Right lobe of liver (tissue), 6 donors: ENCODE measurements around the gene RNF25. TPM values are rescaled to one million over a fixed set of nuclear protein-coding genes. Genes with fewer than 3 reads are reported as not detected.
A peak's percentile ranks its signal among the peaks of the same experiment; 100 is the strongest.

Experiments used
- ATAC-seq, 4 donors: fragments of 200-7000 bp; cut with Tn5 transposase; one replicate each; pipeline ENCODE4 v1.9.1; 2020; ENCODE audit warnings: mild to moderate bottlenecking in 4 of 4, moderate library complexity in 4 of 4
- DNase-seq, 3 donors: peaks; one replicate each; pipeline ENCODE4 v3.0.0-alpha.2; 2020
- H3K27ac ChIP-seq, 3 donors: fragments of 200-600 bp; one replicate each; pipeline ENCODE4 v1.8.0; 2022
- H3K27me3 ChIP-seq, 2 donors: fragments of 200-600 bp; one replicate each; pipeline ENCODE4 v1.8.0; 2022
- H3K36me3 ChIP-seq, 4 donors: fragments of 200-600 bp; sonication (generic) in 1 of 4; one replicate each; pipeline versions ENCODE4 v1.5.1 to v1.8.0; 2017 to 2022; ENCODE audit warnings: control low read depth in 1 of 4
- H3K4me1 ChIP-seq, 4 donors: fragments of 200-600 bp; sonication (generic) in 1 of 4; one replicate each; pipeline versions ENCODE4 v1.5.1 to v1.8.0; 2017 to 2022; ENCODE audit warnings: control low read depth in 1 of 4
- H3K4me3 ChIP-seq, 3 donors: fragments of 200-600 bp; one replicate each; pipeline ENCODE4 v1.8.0; 2022
- H3K9me3 ChIP-seq, 4 donors: fragments of 200-600 bp; sonication (generic) in 1 of 4; one replicate each; pipeline versions ENCODE4 v1.5.1 to v1.8.0; 2017 to 2022; ENCODE audit warnings: control low read depth in 1 of 4
- CTCF ChIP-seq, 4 donors: fragments of 200-600 bp in 3 of 4; fragments of 450-650 bp in 1 of 4; IDR thresholded peaks; one replicate each; pipeline versions ENCODE4 v1.5.1 to v1.8.0; 2016 to 2022; ENCODE audit warnings: antibody characterized with exemption in 4 of 4, mild to moderate bottlenecking in 2 of 4
- POLR2A ChIP-seq: fragments of 450-650 bp; IDR thresholded peaks from one replicate; pipeline ENCODE4 v1.6.1; 2017; ENCODE audit warnings: antibody characterized with exemption, mild to moderate bottlenecking
- WGBS: methylation state at CpG from one replicate; pipeline ENCODE4 v1.1.6; 2018; ENCODE audit warnings: low coverage, low lambda C conversion rate; ENCODE audit not compliant: insufficient coverage; ENCODE audit errors: missing lambda C conversion rate; 5-methylcytosine and 5-hydroxymethylcytosine counted together
- intact Hi-C, 2 donors: fragments of 100-400 bp; cut with DNase I; formaldehyde crosslinking; loops; one replicate each; pipeline versions ENCODE4 v1.11.2 to v1.14.1; 2022
- total RNA-seq, 6 experiments: library from RNA; depleted of rRNA in 2 of 6; stranded (reverse); fragments of >200 nt in 2 of 6; fragmentation: NEBNext Ultra II Directional in 3 of 6; extraction: Animal tissue kit (Norgen Biotek cat#: 25700) in 3 of 6; gene quantifications; one replicate each; pipeline versions ENCODE4 v1.1.0 to v1.2.4, GENCODE V29; 2016 to 2023
- donor health status: DM: no; HTN: yes; CAD: no.
- donor health status: DM: no; HTN: no; CAD: no.
- donor health status: DM: no; HTN: no; CAD: no.
- donor health status: DM: no; HTN: yes; CAD: no.
- donor health status: DM: no; HTN: yes; CAD: no.

Gene RNF25
- total RNA-seq, 6 experiments from 2014 or later: 7.7 to 11.1 (median 9.1) TPM

GRCh38 chr2:218623366-218623705 is 48.5 kb downstream of the RNF25 start:
- no peak overlapping the region for H3K27ac ChIP-seq
- no peak for DNase-seq
- 38% methylated on average over 3 of the region's 3 CpGs for WGBS
- H3K4me3 ChIP-seq: no peak overlapping the region
- H3K9me3 ChIP-seq: no peaks in the 10 kb centered on the region
- H3K36me3 ChIP-seq: no peaks in the 10 kb centered on the region
- no peak for ATAC-seq
- TF ChIP-seq CTCF (IDR thresholded peaks at IDR 0.05) (no peak), POLR2A (no peak)
- H3K4me1 ChIP-seq: peaks cover 0 to 5% (median 0%) of the 10 kb centered on the region in 4 donors
- no peaks in the 10 kb centered on the region for H3K27me3 ChIP-seq
- intact Hi-C loops: no loop called here

- H3K27me3 ChIP-seq: no peaks in the 10 kb centered on the region
- no peak overlapping the region for H3K4me3 ChIP-seq
- H3K9me3 ChIP-seq: no peaks in the 10 kb centered on the region
- H3K27ac ChIP-seq: no peak overlapping the region
- WGBS: 49% methylated on average over 7 of the region's 7 CpGs
- ATAC-seq (peak in 3 of 4 donors; percentile 45 to 60 (median 46)), DNase-seq (no peak)
- H3K4me1 ChIP-seq: peaks cover 0 to 5% (median 0%) of the 10 kb centered on the region in 4 donors
- intact Hi-C loops: no loop called here
- TF ChIP-seq CTCF (IDR thresholded peaks at IDR 0.05) (no peak), POLR2A (no peak)
- no peaks in the 10 kb centered on the region for H3K36me3 ChIP-seq
Observed at GRCh38 chr2:218622606-218623365, 49.0 kb downstream of the RNF25 start.

- Histone ChIP-seq H3K4me1 (peaks cover 0 to 5% (median 0%) of the 10 kb centered on the region in 4 donors), H3K27ac (no peak overlapping the region), H3K27me3 (no peaks in the 10 kb centered on the region), H3K9me3 (no peaks in the 10 kb centered on the region), H3K36me3 (no peaks in the 10 kb centered on the region), H3K4me3 (no peak overlapping the region)
- intact Hi-C loops: no loop called here
- DNase-seq: no peak
- no peak for ATAC-seq
- no peak for TF ChIP-seq CTCF (IDR thresholded peaks at IDR 0.05)
- 80% methylated on average over 7 of the region's 7 CpGs for WGBS
Observed at GRCh38 chr2:218621007-218621406, 50.8 kb downstream of the RNF25 start.

GRCh38 chr2:218618102-218618860 is 53.5 kb downstream of the RNF25 start:
- DNase-seq: no peak
- ATAC-seq: no peak
- WGBS: 82% methylated on average over 4 of the region's 9 CpGs

More at GRCh38 chr2:218618102-218618860, 53.5 kb downstream of the RNF25 start:
- Histone ChIP-seq H3K9me3 (no peaks in the 10 kb centered on the region), H3K4me3 (no peak overlapping the region), H3K36me3 (no peaks in the 10 kb centered on the region), H3K27ac (no peak overlapping the region), H3K27me3 (no peaks in the 10 kb centered on the region), H3K4me1 (peaks cover 0 to 5% (median 0%) of the 10 kb centered on the region in 4 donors)
- intact Hi-C loops: no loop called here
- TF ChIP-seq POLR2A: no peak
- no peak for TF ChIP-seq CTCF (IDR thresholded peaks at IDR 0.05)
